ENCODE data around the gene USB1.

- TF ChIP-seq POLR2A (IDR thresholded peaks at IDR 0.05; ENCODE audit: low read depth, low read length) (no peak), TAF1 (IDR thresholded peaks at IDR 0.05; ENCODE audit: low read depth, low read length) (no peak), POLR2AphosphoS5 (IDR thresholded peaks at IDR 0.05; ENCODE audit: low read depth, low read length) (no peak)
Measured at GRCh38 chr16:58027916-58028455, 26.8 kb downstream of the USB1 start.
